HepG2 (cell line): ENCODE data around the gene CACNA1C. TPM values are rescaled to one million over a fixed set of nuclear protein-coding genes. Genes with fewer than 3 reads are reported as not detected.

Source experiments
- ATAC-seq: fragments of 200-7000 bp; cut with Tn5 transposase; 3 replicates; pipeline ENCODE4 v1.9.1; 2020; ENCODE audit warnings: mild to moderate bottlenecking, moderate library complexity
- BruUV-seq: library from RNA; stranded (reverse); fragments of 400-500 nt; replicated peaks from 2 replicates; lab custom pipeline; 2021; lab: Mats Ljungman, UMichigan
- CTCF ChIA-PET: fragments of 300-600 bp; formaldehyde crosslinking; extraction: SDS; loops from one replicate; lab custom pipeline; 2021; ENCODE audit warnings: low total read pairs, inconsistent platforms, low intra/inter-chr PET ratio; lab: Yijun Ruan, JAX
- POLR2A ChIA-PET: fragments of 350-600 bp; sonication (Branson Sonifier 250); formaldehyde crosslinking; loops from one replicate; lab custom pipeline; 2020; ENCODE audit warnings: antibody characterized with exemption, inconsistent platforms; lab: Yijun Ruan, JAX
- DNase-seq: peaks from one replicate; pipeline ENCODE4 v3.0.0-alpha.2; 2015; ENCODE audit warnings: low spot score
- FAIRE-seq: peaks from 3 replicates; lab custom pipeline; 2011; peaks lifted over from hg19 to GRCh38; lab: Jason Lieb, UNC
- H2AFZ ChIP-seq: one replicate; pipeline ENCODE4 v1.6.1; 2011; ENCODE audit warnings: low read length, inconsistent platforms
- H3K27ac ChIP-seq: fragments of 300-600 bp; 3 replicates; pipeline ENCODE4 v1.8.0; 2011; ENCODE audit warnings: mixed run types, mild to moderate bottlenecking, mixed read lengths, low read length, inconsistent platforms; ENCODE audit not compliant: insufficient read depth; ENCODE audit errors: extremely low read length
- H3K27me3 ChIP-seq, 2 experiments: fragments of 200-600 bp in 1 of 2; 2 replicates in 1 of 2; 3 replicates in 1 of 2; pipeline versions ENCODE4 v1.6.0 to v1.8.0; 2011; ENCODE audit warnings: low read length in 2 of 2, mild to moderate bottlenecking in 2 of 2, moderate library complexity in 2 of 2, inconsistent platforms in 1 of 2; ENCODE audit not compliant: insufficient read depth in 2 of 2, control insufficient read depth in 1 of 2
- H3K36me3 ChIP-seq, 2 experiments: fragments of 200-600 bp in 1 of 2; replicated peaks in 1 of 2; 2 replicates in 1 of 2; 3 replicates in 1 of 2; pipeline versions ENCODE4 v1.5.1 to v1.8.0; 2011; ENCODE audit warnings: low read length in 2 of 2, inconsistent platforms in 1 of 2; ENCODE audit not compliant: insufficient read depth in 2 of 2, control insufficient read depth in 1 of 2
- H3K4me1 ChIP-seq: 2 replicates; pipeline ENCODE4 v1.5.1; 2012; ENCODE audit warnings: low read length, inconsistent platforms; ENCODE audit not compliant: insufficient read depth
- H3K4me2 ChIP-seq: 2 replicates; pipeline ENCODE4 v1.6.0; 2011; ENCODE audit warnings: low read depth, low read length, inconsistent platforms
- H3K4me3 ChIP-seq, 3 experiments: fragments of 200-600 bp in 1 of 3; sonication (generic), shearing (Covaris generic) in 1 of 3; replicated peaks in 1 of 3; 2 replicates each; pipeline ENCODE4 v1.5.1; 2011 to 2016; ENCODE audit warnings: low read length in 3 of 3, inconsistent platforms in 2 of 3, low read depth in 2 of 3, mild to moderate bottlenecking in 2 of 3, control low read depth in 1 of 3, mixed read lengths in 1 of 3; ENCODE audit not compliant: insufficient read depth in 1 of 3
- H3K79me2 ChIP-seq: one replicate; pipeline ENCODE4 v1.6.1; 2011; ENCODE audit warnings: low read length, inconsistent platforms; ENCODE audit not compliant: insufficient read depth
- H3K9ac ChIP-seq: 2 replicates; pipeline ENCODE4 v1.6.0; 2011; ENCODE audit warnings: mild to moderate bottlenecking, low read depth, low read length, inconsistent platforms; ENCODE audit not compliant: insufficient read depth
- H3K9me3 ChIP-seq: 2 replicates; pipeline ENCODE4 v1.5.1; 2012; ENCODE audit warnings: mild to moderate bottlenecking, low read length
- H4K20me1 ChIP-seq: 2 replicates; pipeline ENCODE4 v1.6.0; 2011; ENCODE audit warnings: inconsistent platforms, mild to moderate bottlenecking, low read length, moderate library complexity; ENCODE audit not compliant: insufficient read depth
- DPF2 ChIP-seq: sonication (generic); formaldehyde crosslinking; IDR thresholded peaks from 2 replicates; pipeline ENCODE4 v1.4.0; 2020; ENCODE audit warnings: mild to moderate bottlenecking, low read depth, missing genetic modification reagents, borderline replicate concordance
- EED ChIP-seq: sonication (generic); formaldehyde crosslinking; IDR thresholded peaks from 2 replicates; pipeline ENCODE4 v1.5.0; 2020; ENCODE audit warnings: mild to moderate bottlenecking, missing genetic modification reagents
- EZH2 ChIP-seq: conservative IDR thresholded peaks from 2 replicates; pipeline ENCODE4 v1.6.1; 2012; ENCODE audit warnings: mild to moderate bottlenecking, low read depth, low read length, moderate library complexity
- KAT7 ChIP-seq: IDR thresholded peaks from 2 replicates; pipeline ENCODE4 v1.6.1; 2018; ENCODE audit warnings: borderline replicate concordance, missing compliant biosample characterization
- KLF12 ChIP-seq: sonication (generic); formaldehyde crosslinking; IDR thresholded peaks from 2 replicates; pipeline ENCODE4 v1.4.0; 2020; ENCODE audit warnings: missing genetic modification reagents, borderline replicate concordance
- MAFF ChIP-seq: IDR thresholded peaks from 2 replicates; pipeline ENCODE4 v1.6.1; 2011; ENCODE audit warnings: low read depth, low read length, improper control_type of control experiment
- MAFK ChIP-seq, 2 experiments: IDR thresholded peaks in 1 of 2; conservative IDR thresholded peaks in 1 of 2; 2 replicates each; pipeline ENCODE4 v1.6.1; 2011; ENCODE audit warnings: improper control_type of control experiment in 2 of 2, low read length in 2 of 2
- MXD1 ChIP-seq: sonication (generic); formaldehyde crosslinking; IDR thresholded peaks from 2 replicates; pipeline ENCODE4 v1.4.0; 2020; ENCODE audit warnings: mild to moderate bottlenecking, missing genetic modification reagents
- TRAFD1 ChIP-seq: sonication (generic); formaldehyde crosslinking; IDR thresholded peaks from 2 replicates; pipeline ENCODE4 v1.5.1; 2020; ENCODE audit warnings: missing genetic modification reagents, mild to moderate bottlenecking, borderline replicate concordance
- ZBTB39 ChIP-seq: sonication (generic); formaldehyde crosslinking; IDR thresholded peaks from 2 replicates; pipeline ENCODE4 v1.5.0; 2020; ENCODE audit warnings: missing genetic modification reagents
- ZIK1 ChIP-seq: sonication (generic); formaldehyde crosslinking; IDR thresholded peaks from 2 replicates; pipeline ENCODE4 v1.5.0; 2020; ENCODE audit warnings: mild to moderate bottlenecking, low read depth, missing genetic modification reagents, borderline replicate concordance
- ZSCAN20 ChIP-seq: sonication (generic); formaldehyde crosslinking; IDR thresholded peaks from 2 replicates; pipeline ENCODE4 v1.4.0; 2020; ENCODE audit warnings: missing genetic modification reagents, mild to moderate bottlenecking, borderline replicate concordance
- WGBS: methylation state at CpG from one replicate; pipeline ENCODE4 v1.1.6; 2017; ENCODE audit warnings: low lambda C conversion rate; 5-methylcytosine and 5-hydroxymethylcytosine counted together
- in situ Hi-C: cut with HindIII; loops from 2 replicates; pipeline ENCODE4 v1.10.0; 2017; ENCODE audit warnings: low pct_unique_long_range_greater_than_20kb; ENCODE audit not compliant: extremely low pct_ligation_motif_present
- intact Hi-C: fragments of 100-400 bp; cut with micrococcal nuclease; formaldehyde crosslinking; loops from one replicate; pipeline ENCODE4 v1.10.0; 2022; ENCODE audit not compliant: unreplicated experiment
- polyA plus RNA-seq, 8 experiments: library from polyadenylated mRNA; depleted of rRNA in 3 of 8; stranded (reverse) in 7 of 8; unstranded in 1 of 8; fragments of >200 nt; fragmentation: Illumina TruSeq in 4 of 8; extraction: Trizol in 4 of 8; gene quantifications; 2 replicates each; pipeline versions ENCODE4 v1.2.1 to v1.2.3, GENCODE V29; 2011 to 2016; ENCODE audit warnings: low read depth in 4 of 8, missing spikeins in 1 of 8, mixed read lengths in 1 of 8; ENCODE audit not compliant: insufficient read depth in 1 of 8
- total RNA-seq, 5 experiments: library from RNA; depleted of rRNA; stranded (reverse); fragments of >200 nt; fragmentation: Illumina TruSeq; extraction: Trizol; gene quantifications; 2 replicates each; pipeline ENCODE4 v1.2.3, GENCODE V29; 2016; ENCODE audit warnings: low read depth in 1 of 5
- TF ChIP-seq, protein P1 (sequence below): sonication (generic); formaldehyde crosslinking; IDR thresholded peaks from 2 replicates; pipeline ENCODE4 v1.9.0; 2021; ENCODE audit warnings: mild to moderate bottlenecking, missing genetic modification reagents

The CACNA1C gene
- total and polyA plus RNA-seq, 2 of the 13 experiments (the other 11 are each of a cell fraction or from before 2014, with no cell fraction given), result not detected

DNA sequence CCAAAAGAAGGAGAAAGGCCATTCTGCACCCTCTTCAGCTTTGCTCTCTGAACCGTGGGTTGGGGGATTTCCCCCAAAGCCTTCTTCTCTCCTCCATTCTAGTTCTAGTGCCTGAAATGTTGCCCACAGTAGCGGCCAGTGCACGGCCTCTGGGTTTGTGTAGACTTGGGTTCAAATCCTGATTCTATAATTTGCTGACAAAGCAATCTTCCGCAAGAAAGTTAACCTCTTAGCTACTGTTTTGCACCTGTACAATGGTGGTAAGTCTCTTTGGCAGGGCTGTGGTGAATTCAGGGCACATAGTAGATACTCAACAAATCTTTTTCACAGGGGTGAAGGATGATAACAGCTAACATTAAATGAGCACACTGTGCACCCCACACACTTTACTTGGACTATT is 5.8 kb upstream of the CACNA1C start:
- DNase-seq (no peak), ATAC-seq (no peak), FAIRE-seq (no peak)
- Histone ChIP-seq H3K9me3 (no peaks in the 10 kb centered on the region), H3K36me3 (no peaks in the 10 kb centered on the region), H3K4me2 (no peak overlapping the region), H2AFZ (no peak overlapping the region), H3K79me2 (no peaks in the 10 kb centered on the region), H3K9ac (no peak overlapping the region), H4K20me1 (no peaks in the 10 kb centered on the region), H3K27ac (no peak overlapping the region), H3K27me3 (peaks cover 2 to 54% of the 10 kb centered on the region in 2 experiments), H3K4me3 (no peak overlapping the region), H3K4me1 (peaks cover 33% of the 10 kb centered on the region)
- intact Hi-C loops (no loop called here), in situ Hi-C loops (no loop called here)
- 42% methylated on average over 4 of the region's 4 CpGs for WGBS
- ChIA-PET CTCF (no interaction called here), POLR2A (no interaction called here)
- BruUV-seq, result no TSS peak
- no peak for TF ChIP-seq EED (CRISPR knock-in tag)
- TF ChIP-seq KAT7 (CRISPR knock-in tag), result no peak
- TF ChIP-seq ZBTB39 (CRISPR knock-in tag), result no peak
- TF ChIP-seq, protein P1, sequence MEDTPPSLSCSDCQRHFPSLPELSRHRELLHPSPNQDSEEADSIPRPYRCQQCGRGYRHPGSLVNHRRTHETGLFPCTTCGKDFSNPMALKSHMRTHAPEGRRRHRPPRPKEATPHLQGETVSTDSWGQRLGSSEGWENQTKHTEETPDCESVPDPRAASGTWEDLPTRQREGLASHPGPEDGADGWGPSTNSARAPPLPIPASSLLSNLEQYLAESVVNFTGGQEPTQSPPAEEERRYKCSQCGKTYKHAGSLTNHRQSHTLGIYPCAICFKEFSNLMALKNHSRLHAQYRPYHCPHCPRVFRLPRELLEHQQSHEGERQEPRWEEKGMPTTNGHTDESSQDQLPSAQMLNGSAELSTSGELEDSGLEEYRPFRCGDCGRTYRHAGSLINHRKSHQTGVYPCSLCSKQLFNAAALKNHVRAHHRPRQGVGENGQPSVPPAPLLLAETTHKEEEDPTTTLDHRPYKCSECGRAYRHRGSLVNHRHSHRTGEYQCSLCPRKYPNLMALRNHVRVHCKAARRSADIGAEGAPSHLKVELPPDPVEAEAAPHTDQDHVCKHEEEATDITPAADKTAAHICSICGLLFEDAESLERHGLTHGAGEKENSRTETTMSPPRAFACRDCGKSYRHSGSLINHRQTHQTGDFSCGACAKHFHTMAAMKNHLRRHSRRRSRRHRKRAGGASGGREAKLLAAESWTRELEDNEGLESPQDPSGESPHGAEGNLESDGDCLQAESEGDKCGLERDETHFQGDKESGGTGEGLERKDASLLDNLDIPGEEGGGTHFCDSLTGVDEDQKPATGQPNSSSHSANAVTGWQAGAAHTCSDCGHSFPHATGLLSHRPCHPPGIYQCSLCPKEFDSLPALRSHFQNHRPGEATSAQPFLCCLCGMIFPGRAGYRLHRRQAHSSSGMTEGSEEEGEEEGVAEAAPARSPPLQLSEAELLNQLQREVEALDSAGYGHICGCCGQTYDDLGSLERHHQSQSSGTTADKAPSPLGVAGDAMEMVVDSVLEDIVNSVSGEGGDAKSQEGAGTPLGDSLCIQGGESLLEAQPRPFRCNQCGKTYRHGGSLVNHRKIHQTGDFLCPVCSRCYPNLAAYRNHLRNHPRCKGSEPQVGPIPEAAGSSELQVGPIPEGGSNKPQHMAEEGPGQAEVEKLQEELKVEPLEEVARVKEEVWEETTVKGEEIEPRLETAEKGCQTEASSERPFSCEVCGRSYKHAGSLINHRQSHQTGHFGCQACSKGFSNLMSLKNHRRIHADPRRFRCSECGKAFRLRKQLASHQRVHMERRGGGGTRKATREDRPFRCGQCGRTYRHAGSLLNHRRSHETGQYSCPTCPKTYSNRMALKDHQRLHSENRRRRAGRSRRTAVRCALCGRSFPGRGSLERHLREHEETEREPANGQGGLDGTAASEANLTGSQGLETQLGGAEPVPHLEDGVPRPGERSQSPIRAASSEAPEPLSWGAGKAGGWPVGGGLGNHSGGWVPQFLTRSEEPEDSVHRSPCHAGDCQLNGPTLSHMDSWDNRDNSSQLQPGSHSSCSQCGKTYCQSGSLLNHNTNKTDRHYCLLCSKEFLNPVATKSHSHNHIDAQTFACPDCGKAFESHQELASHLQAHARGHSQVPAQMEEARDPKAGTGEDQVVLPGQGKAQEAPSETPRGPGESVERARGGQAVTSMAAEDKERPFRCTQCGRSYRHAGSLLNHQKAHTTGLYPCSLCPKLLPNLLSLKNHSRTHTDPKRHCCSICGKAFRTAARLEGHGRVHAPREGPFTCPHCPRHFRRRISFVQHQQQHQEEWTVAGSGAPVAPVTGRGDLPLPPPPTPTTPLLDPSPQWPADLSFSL, result no peak
- no peak for TF ChIP-seq EZH2
- peak; percentile 94 to 97 for TF ChIP-seq MAFK (conservative IDR thresholded peaks at IDR 0.05 in 1 of 2, IDR thresholded peaks at IDR 0.05 in 1 of 2; ENCODE audit: low read length in 2 of 2)
- no peak for TF ChIP-seq ZIK1
- no peak for TF ChIP-seq ZSCAN20
- TF ChIP-seq DPF2, result no peak
- TF ChIP-seq MXD1 (CRISPR knock-in tag), result no peak
- no peak for TF ChIP-seq KLF12
- TF ChIP-seq TRAFD1 (CRISPR knock-in tag), result no peak
- peak; percentile 95 for TF ChIP-seq MAFF
